ENCODE data around the gene APOBEC3C.
"Not testable (repeated sequence)": the region's sequence is repeated elsewhere in the genome, so short reads cannot be mapped to it uniquely, and the experiment has no call there.

APOBEC3C gene

DNA sequence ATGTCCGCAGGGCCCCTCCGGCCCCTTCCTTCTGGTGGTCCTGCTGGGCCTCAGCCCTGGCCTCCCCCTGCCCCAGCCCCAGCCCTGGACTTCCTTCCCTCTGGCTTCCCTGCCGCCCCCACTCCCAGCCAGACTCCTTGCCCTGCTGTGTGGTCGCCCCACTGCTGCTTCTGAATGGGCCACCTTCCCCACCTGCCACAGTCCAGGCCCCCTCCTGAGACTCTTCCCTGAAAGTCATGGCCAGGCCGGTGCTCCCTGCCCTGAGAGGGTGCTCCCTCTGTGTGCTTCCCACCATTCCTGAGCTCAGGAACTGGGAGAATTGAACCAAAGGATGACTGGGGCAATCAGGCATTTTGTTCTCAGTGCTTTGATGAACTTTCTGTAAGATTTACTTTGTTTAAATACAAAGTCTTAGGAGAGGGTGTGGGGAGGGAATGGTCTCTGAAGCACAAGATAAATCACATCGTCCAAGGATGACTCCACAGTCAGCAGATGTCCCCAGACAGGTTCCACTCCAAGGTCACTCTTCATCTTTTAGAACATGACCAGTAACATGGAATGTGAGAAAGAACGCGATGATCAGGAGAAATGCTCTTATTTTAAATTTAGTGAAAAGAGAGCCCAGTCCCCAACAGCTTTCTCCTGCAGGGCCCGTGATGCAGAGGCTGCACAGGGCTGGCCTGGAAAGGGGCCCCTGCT lies 7.6 kb downstream of the APOBEC3C start:
- DNase-seq (ENCODE audit: low read depth), result no peak

DNA sequence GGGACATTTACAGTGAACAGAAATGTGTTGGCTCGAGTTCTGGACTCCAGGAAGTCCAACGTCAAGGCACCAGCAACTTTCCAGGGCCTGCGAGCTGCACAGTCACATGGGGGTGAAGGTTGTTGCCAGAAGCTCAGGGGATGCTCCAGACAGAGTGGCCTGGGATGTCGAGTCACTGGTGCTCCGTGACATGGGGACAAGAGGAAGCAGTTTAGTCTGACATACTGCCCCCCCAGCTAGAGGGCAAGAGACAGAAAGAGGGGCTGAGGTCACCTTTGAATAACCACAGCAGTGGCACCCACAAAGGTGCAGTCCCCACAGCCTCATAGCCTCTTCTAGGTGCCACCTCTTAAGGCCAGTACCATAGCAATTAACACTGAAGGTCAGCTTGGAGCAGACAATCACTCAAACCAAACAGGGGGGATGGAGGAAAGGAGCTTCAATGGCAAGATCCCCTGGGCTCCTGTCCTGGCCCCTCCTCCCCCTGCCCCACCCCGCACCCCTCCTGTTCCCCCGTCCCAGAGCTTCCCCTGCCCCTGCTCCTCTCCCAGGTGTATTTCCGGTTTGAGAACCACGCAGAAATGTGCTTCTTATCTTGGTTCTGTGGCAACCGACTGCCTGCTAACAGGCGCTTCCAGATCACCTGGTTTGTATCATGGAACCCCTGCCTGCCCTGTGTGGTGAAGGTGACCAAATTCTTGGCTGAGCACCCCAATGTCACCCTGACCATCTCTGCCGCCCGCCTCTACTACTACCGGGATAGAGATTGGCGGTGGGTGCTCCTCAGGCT lies 10.7 kb downstream of the APOBEC3C start:
- no peak for DNase-seq (ENCODE audit: low read depth)

DNA sequence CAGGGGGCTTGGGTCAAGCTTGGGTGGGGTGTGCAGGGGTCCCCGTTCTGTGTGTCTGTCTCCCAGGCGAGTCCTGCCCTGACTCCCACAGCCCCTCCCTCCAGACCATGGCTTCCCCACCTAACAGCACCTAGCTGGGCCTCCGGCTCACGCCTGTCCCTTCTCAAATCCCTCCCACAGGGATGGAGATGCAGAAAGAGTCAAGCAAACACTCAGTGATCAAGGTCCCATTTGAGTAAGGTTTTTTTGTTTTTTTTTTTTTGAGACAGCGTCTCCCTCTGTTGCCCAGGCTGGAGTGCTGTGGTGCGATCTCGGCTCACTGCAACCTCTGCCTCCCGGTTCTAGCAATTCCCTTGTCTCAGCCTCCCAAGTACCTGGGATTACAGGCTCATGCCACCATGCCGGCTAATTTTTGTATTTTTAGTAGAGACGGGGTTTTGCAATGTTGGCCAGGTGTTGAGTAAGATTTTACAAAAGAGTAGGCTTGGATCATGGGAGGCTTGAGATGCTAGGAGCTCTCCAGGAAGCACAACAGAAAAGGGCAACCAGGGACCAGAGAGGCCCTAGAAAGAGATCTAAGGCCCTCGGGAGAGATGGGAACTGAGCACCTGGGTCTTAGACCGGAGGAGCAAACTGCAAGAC lies 12.6 kb downstream of the APOBEC3C start:
- no peak for DNase-seq (ENCODE audit: low read depth)

DNA sequence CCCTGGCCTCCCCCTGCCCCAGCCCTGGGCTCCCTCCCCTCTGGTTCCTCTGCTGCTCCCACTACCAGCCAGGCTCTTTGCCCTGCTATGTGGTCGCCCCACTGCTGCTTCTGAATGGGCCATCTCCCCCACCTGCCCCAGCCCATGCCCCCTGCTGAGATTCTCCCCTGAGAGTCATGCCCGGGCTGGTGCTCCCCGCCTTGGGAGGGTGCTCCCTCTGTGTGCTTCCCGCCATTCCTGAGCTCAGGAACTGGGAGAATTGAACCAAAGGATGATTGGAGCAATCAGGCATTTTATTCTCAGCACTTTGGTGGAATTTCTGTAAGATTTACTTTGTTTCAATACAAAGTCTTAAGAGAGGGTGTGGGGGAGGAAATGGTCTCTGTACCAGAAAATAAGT lies 13.7 kb downstream of the APOBEC3C start:
- no peak for DNase-seq (ENCODE audit: low read depth)

DNA sequence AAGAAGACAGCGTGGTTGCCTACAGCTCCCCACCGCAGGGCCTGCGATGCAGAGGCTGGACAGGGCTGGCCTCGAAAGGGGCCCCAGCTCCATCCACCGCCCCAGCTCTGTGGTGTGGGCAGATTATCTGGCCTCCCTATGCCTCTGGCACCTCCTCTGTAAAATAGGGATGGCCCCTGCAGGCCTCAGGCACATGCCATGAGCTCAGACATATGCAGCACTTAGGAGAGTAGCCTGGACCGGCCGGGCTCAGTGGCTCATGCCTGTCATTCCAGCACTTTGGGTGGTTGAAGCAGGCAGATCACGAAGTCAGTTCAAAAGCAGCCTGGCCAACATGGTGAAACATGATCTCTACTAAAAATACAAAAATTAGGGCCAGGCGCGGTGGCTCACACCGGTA lies 14.2 kb downstream of the APOBEC3C start:
- no peak for DNase-seq (ENCODE audit: low read depth)

DNA sequence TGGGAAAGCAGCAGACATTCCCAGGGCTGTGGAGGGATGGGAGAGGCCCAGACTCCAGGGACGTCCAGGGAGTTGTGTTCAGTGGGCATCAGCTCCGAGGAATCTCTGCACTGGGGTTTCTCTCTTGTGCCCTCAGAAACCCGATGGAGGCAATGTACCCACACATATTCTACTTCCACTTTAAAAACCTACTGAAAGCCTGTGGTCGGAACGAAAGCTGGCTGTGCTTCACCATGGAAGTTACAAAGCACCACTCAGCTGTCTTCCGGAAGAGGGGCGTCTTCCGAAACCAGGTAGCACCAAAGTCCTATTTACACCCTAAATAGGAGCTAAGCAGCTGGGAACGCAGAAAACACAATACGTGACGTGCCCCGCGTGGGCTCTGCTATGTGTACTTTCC lies 15.2 kb downstream of the APOBEC3C start:
- no peak for DNase-seq (ENCODE audit: low read depth)

DNA sequence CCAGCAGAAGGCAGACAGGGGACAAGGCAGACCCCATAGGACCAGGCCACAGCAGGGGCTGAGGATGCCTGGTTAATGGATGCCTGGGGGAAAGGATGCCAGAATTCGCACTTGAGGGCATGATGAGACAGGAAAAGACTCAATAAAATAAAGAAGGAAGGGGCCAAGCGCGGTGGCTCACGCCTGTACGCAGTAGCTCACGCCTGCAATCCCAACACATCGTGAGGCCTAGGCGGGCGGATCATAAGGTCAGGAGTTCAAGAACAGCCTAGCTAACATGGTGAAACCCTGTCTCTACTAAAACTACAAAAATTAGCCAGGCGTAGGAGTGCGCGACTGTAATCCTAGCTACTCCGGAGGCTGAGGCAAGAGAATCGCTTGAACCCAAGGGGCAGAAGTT lies 16.6 kb downstream of the APOBEC3C start:
- no peak for DNase-seq (ENCODE audit: low read depth)

DNA sequence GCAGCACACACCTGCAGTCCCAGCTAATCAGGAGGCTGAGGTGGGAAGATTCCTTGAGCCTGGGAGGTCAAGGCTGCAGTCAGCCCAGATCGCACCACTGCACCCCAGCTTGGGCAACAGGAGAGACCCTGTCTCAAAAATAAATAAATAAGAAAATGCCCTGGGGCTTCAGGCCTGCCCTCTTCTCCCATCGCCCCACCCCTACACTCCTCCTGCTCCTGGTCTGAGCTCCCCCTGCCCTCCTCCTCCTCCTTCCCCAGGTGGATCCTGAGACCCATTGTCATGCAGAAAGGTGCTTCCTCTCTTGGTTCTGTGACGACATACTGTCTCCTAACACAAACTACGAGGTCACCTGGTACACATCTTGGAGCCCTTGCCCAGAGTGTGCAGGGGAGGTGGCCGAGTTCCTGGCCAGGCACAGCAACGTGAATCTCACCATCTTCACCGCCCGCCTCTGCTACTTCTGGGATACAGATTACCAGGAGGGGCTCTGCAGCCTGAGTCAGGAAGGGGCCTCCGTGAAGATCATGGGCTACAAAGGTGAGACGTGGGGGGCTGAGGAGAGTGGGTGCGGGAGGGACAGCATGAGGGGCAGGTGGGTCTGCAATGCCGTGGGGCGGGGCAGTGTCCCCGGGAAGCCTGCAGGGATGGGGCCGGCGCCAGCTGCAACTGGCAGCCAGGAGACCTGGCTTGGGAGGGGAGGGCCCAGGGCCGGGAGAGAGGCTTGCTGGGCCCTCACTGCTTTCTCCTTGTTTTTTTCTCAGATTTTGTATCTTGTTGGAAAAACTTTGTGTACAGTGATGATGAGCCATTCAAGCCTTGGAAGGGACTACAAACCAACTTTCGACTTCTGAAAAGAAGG lies 17.6 kb downstream of the APOBEC3C start:
- not testable (repeated sequence) for DNase-seq (ENCODE audit: low read depth)

DNA sequence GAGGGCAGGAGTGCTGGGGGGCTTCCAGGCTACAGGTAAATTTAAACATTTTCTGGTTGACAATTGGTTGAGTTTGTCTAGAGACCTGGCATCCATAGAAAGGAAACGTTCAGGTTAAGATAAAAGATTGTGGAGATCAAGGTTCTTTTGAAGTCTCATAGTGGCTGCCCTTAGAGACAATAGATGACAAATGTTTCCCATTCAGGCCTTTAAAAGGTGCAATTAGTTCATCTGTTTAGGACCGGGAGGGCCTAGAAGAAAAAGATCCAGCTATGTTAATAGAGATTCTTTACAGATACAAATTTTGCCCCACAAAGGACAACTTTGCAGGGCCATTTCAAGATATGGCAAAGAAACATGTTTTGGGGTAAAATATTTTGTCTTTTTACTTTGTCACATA lies 23.0 kb downstream of the APOBEC3C start:
- DNase-seq (ENCODE audit: low read depth), result not testable (repeated sequence)

DNA sequence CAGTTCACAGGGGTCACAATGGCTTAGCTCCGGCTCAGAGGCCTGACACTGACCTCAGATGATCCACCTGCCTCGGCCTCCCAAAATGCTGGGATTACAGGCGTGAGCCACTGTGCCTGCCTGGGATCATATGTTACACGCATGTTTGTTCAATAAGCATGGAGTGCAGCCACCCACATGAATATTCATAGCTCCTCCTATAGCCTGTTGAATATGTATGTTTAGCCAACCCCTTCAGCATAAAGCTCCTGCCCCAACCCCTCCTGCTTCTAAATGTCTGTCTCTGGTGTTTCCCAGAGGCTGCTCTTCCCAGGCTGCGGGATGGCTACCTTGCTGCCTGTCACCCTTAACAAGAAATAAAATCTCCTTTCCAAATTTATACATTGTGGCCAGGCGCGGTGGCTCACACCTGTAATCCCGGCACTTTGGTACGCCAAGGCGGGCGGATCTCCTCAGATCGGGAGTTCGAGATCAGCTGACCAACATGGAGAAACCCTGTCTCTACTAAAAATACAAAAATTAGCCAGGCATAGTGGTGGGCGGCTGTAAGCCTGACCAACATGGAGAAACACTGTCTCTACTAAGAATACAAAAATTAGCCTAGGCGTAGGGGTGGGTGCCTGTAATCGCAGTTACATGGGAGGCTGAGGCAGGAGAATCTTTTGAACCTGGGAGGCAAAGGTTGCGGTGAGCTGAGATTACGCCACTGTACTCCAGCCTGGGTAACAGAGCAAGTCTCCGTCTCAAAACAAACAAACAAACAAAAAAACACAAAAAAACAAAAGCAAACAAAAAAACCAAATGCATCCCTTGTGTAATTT lies 25.5 kb downstream of the APOBEC3C start:
- no peak for DNase-seq (ENCODE audit: low read depth)

DNA sequence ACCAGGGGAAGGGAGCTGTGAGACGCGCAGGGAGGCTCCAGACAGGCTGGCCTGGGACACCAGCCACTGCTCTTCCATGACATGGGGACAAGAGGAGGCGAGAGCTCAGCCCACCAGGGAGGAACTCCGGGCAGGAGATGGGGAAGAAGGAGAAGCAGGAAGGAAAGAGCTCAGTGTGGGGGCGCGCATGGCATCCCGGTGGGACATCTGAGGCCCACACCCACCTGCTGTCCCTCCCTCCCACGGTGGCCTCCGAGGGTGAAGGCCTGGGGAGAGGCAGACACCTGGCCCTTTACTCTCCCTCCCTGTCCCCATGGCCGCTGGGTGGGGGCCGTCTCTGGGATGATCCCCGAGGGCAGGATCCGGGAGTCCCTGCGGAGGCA lies 26.1 kb downstream of the APOBEC3C start:
- DNase-seq (ENCODE audit: low read depth), result not testable (repeated sequence)

DNA sequence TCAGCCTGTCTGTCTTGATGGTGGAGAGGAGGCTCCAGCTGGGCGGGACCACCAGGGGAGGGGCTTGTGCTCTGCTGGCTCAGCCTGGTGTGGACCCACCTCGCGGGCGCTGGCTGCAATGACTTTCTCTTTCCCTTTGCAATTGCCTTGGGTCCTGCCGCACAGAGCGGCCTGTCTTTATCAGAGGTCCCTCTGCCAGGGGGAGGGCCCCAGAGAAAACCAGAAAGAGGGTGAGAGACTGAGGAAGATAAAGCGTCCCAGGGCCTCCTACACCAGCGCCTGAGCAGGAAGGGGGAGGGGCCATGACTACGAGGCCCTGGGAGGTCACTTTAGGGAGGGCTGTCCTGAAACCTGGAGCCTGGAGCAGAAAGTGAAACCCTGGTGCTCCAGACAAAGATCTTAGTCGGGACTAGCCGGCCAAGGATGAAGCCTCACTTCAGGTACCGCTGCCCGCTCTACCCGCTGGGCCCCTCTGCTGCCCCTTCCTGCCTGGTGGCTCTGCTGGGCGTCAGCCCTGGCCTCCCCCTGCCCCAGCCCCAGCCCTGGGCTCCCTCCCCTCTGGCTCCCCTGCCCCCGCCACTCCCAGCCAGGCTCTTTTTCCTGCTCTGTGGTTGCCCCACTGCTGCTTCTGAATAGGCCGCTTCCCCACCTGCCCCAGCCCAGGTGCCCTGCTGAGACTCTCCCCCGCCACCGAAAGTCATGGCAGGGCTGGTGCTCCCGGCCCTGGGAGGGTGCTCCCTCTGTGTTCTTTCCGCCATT lies 26.7 kb downstream of the APOBEC3C start, which contains the start of gene APOBEC3F:
APOBEC3F (plus strand) TSS at position 327 of the 759 bp plus-strand sequence; CDS start at position 424, 97 bp downstream.
- peak; percentile 64 for DNase-seq (ENCODE audit: low read depth)

DNA sequence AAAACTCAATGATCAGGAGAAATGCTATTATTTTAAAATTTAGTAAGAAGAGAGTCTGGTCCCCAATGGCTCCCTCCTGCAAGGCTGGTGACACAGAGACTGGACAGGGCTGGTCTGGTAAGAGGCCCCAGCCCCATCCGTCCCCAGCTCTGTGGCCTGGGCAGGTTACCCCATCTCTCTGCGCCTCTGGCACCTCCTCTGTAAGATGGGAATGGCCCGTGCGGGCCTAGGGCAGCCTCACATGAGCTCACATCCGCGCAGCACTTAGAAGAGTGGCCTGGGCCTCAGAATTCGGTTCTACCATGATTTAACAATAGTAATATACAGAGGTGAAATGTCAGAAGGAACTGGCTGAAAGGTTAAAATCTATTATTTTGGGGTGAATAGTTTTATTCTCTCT lies 27.9 kb downstream of the APOBEC3C start:
- DNase-seq (ENCODE audit: low read depth), result no peak

DNA sequence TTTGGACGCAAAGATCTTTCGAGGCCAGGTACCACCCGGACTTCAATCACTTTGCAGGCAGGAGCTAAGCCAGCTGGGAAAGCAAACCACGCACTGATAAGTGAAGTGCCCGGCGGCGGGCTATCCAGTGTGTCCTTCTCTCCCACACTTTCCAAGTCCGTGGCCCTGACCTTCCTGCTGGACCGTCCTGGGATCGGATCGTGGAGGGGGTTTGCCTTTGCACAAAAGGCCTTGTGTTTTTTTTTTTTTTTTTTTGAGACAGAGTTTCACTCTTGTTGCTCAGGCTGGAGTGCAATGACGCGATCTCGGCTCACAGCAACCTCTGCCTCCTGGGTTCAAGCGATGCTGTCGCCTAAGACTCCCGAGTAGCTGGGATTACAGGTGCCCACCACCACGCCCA lies 29.0 kb downstream of the APOBEC3C start:
- DNase-seq (ENCODE audit: low read depth), result not testable (repeated sequence)

DNA sequence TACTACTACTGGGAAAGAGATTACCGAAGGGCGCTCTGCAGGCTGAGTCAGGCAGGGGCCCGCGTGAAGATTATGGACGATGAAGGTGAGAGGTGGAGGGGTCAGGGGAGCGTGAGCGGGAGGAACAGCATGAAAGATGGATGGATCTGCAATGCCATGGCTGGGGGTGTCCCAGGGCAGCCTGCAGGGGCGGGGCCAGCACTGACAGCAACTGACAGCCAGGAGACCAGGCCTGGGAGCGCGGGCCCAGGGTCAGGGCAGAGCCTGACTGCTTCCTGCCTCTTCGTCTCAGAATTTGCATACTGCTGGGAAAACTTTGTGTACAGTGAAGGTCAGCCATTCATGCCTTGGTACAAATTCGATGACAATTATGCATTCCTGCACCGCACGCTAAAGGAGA lies 31.1 kb downstream of the APOBEC3C start:
- not testable (repeated sequence) for DNase-seq (ENCODE audit: low read depth)

DNA sequence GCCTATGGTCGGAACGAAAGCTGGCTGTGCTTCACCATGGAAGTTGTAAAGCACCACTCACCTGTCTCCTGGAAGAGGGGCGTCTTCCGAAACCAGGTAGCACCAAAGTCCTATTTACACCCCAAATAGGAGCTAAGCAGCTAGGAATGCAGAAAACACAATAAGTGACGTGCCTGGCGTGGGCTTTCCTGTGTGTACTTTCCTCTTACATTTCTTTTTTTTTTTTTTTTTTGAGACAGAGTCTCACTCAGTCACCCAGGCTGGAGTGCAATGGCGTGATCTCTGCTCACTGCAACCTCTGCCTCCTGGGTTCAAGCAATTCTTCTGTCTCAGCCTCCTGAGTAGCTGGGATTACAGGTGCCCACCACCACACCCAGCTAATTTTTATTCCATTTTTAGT lies 35.4 kb downstream of the APOBEC3C start:
- DNase-seq (ENCODE audit: low read depth), result not testable (repeated sequence)

DNA sequence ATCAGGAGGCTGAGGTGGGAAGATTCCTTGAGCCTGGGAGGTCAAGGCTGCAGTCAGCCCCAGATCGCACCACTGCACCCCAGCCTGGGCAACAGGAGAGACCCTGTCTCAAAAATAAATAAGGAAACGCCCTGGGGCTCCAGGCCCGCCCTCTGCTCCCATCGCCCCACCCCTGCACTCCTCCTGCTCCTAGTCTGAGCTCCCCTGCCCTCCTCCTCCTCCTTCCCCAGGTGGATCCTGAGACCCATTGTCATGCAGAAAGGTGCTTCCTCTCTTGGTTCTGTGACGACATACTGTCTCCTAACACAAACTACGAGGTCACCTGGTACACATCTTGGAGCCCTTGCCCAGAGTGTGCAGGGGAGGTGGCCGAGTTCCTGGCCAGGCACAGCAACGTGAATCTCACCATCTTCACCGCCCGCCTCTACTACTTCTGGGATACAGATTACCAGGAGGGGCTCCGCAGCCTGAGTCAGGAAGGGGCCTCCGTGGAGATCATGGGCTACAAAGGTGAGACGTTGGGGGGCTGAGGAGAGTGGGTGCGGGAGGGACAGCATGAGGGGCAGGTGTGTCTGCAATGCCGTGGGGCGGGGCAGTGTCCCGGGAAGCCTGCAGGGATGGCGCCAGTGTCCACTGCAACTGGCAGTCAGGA lies 37.9 kb downstream of the APOBEC3C start:
- not testable (repeated sequence) for DNase-seq (ENCODE audit: low read depth)

DNA sequence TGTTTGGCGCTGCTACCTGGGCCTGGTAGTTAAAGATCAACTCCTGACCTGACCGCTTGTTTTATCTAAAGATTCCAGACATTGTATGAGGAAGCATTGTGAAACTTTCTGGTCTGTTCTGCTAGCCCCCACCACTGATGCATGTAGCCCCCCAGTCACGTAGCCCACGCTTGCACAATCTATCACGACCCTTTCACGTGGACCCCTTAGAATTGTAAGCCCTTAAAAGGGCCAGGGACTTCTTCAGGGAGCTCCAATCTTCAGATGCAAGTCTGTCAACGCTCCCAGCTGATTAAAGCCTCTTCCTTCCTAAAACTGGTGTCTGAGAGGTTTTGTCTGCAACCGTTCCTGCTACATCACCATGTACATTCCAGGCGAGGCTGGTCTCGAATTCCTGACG lies 41.6 kb downstream of the APOBEC3C start:
- DNase-seq (ENCODE audit: low read depth), result no peak

DNA sequence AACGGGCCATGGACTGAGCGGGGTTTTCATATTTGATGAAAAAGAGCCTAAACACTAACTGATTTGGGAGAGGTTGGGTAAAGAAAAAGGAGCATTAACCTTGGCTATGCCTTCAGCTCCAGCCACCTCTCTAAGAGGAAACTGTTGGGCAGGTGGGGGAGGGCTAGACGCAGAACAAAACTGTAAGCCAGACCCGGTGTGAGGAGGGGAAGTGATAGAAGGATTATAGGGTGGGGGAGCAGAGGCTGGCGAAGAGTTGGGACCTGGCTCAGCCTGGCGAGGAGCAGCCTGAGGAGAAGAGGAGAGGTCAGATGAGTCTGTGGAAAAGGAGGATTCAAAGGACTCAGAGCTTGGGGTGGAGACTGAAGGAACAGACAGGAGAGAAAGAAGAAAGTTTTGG lies 47.2 kb downstream of the APOBEC3C start:
- DNase-seq (ENCODE audit: low read depth), result not testable (repeated sequence)

DNA sequence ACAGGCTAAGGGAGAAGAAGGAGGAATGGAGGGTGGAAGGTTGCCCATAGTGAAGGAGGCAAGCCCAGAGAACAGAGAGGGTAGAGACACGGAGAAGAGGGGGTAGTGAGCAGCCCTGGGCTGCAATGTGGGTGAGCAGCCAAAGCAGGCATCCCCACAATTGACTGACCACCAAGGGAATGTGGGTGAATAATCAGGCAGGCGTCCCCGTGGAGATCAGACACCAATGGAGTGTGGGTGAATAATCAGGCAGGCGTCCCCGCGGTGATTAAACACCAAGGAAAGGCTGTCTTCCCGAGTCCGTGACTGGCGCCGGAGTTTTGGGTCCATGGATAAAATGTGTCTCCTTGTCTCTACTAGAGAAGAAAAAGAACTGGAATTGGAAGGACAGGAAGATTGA lies 47.9 kb downstream of the APOBEC3C start:
- DNase-seq (ENCODE audit: low read depth), result not testable (repeated sequence)
